Measurements from ENCODE around the gene LRRC10B.
"Not testable (repeated sequence)": the region's sequence is repeated elsewhere in the genome, so short reads cannot be mapped to it uniquely, and the experiment has no call there.

The LRRC10B gene

DNA sequence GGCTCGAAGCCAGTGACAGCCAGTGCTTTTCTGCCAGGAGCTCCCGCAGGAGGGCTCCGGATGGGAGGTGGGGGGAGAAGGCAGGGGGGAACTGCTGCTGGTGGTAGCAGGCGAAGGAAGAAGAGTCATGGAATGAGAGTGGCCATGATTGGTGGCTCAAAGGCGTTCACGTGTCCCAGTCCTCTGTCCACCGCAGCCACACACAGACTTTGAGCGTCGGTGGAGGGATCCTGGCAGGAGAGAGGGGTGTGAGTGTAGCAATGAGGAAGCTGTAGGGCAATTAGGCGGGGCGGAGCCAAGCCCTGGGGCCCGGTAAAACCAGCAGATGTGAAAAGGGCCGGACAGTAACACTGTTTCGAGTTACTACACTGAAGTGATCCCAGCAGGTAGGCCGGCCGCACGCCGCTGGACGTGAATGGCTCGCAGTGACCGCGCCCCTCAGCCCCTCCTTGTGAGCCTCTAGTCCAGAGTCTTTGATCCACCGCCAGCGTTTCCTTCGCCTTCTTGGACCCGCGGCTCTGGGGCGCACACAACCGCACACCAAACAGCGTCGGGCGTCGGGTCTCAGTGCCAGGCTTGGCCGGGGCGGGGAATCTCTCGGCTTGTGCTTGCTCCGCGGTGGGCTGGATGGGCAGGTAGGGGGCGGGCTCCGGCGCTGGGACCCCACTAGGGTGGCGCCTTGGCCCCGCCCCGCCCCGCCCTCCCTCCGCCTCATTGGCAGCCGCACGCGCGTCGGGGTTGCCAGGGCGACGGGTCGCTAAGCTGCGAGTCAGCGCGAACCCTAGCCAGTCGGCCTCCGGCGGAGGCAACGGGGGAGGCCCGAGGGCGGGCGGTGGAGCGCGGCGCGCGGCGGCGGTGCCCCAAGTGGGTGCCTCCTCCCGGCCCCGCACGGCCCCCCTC lies at the start of gene LRRC10B:
Gene LRRC10B (plus strand): TSS at position 788 of the 900 bp plus-strand sequence. CDS start 250 bp downstream, outside the sequence.
- no peak for DNase-seq

DNA sequence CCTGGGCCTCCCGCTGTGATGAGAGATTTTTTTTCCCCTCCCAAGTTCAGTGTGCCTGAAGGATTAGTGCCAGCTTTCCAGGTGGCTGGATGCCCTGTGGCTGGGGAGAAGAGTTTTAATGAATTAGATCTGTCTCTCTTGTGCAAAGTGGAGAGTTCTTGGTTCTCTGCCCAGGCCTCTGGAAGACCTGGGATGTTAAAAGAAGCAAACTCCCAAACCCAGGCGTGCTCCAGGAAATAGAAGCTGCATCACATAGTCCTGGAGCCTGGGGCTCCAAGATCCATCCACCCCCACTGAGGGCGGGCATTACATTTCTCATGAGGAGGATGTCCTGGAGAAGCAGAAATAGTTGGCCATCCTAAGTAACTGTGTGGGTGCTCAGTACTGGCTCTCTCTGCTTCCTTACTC lies 48.1 kb upstream of the LRRC10B start:
- no peak for DNase-seq

GRCh38 chr11:61460986-61461385 lies 47.6 kb upstream of the LRRC10B start:
- DNase-seq: no peak

DNA sequence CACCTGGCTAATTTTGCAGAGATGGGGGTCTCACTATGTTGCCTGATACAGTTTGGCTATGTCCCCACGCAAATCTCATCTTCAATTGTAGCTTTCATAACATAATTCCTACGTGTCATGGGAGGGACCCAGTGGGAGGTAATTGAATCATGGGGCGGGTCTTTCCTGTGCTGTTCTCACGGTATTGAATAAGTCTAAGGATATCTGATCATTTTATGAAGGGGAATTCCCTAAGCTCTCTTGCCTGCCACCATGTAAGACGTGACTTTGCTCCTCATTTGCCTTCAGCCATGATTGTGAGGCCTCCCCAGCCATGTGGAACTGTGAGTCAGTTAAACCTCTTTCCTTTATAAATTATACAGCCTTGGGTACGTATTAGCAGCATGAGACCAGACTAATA lies 40.9 kb upstream of the LRRC10B start:
- not testable (repeated sequence) for DNase-seq

DNA sequence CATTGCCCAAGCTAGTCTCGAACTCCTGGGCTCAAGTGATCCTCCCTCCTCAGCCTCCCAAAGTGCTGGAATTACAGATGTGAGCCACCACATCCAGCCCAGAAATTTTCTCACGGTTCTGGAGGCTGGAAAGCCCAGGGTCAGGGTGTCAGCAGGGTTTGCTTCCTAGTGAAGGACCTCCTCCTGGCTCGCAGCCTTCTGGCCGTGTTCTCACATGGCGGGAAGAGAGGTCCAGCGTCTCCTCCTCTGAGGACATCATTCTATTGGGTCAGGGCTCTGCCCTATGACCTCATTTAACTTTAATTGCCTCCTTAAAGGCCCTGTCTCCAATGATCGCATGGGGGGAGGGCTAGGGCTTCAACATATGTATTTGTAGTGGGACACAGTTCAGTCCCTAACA lies 40.5 kb upstream of the LRRC10B start:
- DNase-seq: no peak

DNA sequence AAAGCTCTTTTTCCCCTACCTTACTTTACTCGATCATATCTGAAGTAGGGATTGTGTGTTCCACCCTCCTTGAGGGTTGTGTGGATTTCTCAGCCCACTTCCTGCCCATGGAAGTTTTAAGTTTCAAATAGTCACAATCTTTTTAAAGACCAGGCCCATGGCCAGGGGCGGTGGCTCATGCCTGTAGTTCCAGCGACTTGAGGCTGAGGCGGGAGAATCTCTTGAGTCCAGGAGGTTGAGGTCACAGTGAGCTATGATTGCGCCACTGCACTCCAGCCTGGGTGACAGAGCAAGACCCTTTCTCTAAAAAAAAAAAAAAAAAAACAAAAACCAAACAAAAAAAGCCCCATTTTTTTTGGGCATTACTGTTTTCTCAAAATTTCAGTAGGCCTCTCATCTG lies 36.3 kb upstream of the LRRC10B start:
- DNase-seq: no peak

GRCh38 chr11:61472868-61473267 lies 35.7 kb upstream of the LRRC10B start:
- DNase-seq: no peak

DNA sequence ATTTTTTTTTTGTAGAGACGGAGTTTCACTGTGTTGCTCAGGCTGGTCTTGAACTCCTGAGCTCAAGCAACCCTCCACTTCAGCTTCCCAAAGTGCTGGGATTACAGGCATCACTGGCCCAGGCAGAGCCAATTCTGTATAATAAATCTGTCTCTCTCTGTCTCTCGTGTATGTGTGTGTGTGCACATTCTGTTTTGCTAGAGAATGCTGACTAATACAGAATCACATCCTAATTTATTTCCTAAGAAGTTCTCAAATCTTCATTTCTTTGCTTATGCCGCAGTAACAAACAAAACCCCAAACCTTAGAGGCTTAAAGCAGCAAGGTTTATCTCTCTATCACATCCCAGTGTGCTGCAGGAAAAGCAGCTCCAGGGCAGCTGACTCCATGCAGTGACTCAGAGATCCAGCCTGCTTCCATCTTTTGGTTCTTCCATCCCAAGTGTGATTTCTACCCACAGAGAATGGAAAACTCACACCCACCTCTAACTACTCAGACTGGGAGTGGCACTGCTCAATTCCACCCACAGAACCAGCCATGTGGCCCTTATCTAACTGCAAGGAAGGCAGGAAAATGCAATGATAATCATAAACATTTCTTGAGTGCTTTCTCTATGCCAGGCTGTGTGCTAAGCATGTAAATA lies 35.1 kb upstream of the LRRC10B start:
- DNase-seq: no peak

- DNase-seq: no peak
These were observed 34.4 kb upstream of the LRRC10B start for GRCh38 chr11:61474013-61474643.

DNA sequence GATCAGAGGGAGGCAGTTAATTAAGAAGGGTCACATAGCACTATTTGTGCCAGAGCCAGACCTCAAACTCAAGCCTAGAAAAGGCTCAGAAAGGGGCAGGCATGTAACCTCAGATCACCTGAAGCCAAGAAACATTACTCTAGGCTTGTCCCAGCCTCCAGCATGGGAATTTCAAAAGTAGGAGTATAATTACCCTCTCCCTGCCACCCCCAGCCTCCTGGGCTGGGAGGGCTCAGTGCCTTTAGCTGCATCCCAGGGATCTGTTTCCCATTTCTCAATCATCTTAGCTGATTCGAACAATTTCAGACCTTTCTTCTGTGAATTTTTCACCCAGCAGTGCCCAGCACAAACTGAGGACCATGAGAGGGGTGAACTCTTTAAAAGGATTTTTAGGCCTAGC lies 33.1 kb upstream of the LRRC10B start:
- no peak for DNase-seq

DNA sequence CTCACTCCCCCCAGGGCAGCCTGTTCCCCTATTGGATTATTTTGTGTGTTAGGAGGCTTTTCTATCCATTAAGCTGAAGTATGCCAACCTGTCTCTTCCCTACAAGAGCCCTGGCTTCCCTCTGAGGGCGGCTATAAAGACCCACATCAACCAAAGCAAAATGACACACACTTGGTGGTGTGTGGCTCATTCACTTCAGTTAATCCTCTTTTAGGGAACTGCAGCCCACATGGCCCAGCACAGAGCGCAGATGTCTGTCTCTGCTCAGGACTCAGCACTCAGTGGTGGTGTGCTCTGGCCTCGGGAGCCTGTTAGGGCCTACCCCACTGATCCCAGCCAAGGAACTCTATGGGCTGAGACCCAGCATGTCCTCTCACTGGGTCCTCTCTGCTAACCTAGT lies 32.2 kb upstream of the LRRC10B start:
- no peak for DNase-seq

GRCh38 chr11:61477126-61477525 lies 31.4 kb upstream of the LRRC10B start:
- DNase-seq: no peak

- no peak for DNase-seq
These were observed 30.8 kb upstream of the LRRC10B start for GRCh38 chr11:61477727-61478148.

DNA sequence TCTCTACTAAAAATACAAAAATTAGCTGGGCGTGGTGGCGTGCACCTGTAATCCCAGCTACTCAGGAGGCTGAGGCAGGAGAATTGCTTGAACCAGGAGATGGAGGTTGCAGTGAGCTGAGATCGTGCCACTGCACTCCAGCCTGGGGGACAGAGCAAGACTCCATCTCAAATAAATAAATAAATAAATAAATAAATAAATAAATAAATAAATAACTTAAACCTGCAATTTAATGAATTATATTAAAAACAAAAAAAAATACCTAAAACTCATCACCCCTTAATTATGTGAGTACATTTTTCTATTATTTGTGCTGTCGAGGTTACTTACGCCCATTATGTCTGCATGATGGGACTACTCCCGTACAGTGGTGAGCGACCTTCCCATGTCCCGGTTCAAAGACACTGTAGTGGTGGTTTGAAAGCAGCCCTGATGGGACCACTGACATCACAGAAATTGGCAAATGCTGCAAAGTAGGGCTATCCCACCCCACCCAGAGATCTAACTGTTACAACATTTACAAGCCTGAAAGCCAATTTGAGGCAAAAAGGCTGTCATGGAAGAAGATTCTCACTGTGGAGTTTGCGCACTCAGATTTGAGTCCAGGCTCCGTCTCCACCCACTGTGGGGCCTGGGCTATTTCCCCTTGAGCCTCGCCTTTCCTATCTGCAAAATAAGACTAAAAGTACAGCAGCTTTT lies 29.0 kb upstream of the LRRC10B start:
- not testable (repeated sequence) for DNase-seq

DNA sequence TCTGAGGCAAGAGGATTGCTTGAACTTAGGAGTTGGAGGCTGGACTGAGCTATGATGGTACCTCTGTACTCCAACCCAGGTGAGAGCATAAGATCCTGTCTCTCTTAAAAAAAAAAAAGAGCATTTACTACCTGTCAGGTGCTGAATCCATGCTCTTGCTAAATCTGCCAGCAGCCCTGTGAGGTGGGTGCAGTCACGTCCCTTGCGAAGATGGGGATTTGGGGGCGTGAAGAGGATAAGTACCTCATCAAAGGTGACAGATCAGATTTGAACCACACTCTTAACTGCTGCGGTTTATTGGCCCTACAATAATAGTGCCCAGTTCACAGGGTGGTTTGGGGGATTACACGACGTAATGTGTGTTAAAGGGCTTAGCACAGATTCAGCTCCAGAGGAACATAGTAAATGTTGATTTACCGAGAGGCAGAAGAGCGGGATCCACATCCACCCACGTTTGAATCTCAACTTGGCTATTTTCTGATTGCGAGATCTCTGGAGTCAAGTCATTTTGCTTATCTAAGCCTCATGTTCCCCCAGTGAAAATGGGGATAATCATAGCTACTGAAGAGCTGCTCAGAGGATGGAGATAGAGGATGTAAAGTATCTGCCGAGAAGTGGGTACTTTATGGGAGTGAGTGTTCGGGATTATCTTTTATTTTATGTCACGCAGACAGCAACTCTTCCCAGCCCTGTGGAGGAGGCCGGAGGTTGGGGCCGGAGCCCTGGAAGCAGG lies 28.1 kb upstream of the LRRC10B start:
- no peak for DNase-seq

DNA sequence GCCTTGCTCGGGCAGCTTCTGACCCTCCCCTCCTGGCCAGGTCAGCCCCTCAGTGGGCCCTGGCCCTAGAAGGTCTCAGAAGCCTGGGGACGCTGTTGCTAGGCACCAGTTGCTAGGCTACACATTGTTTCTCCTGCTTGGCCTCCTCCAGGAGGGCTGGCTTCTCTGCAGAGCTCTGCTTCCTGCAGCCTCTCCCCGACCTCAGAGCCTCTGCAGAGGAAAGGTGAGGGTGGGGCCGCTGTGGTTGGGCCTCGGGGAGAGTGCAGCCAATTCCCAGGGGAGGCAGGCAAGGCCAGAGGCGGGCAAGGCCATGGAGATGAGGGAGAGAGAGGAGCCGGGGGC lies 27.6 kb upstream of the LRRC10B start:
- no peak for DNase-seq

- no peak for DNase-seq
These were observed 26.7 kb upstream of the LRRC10B start for GRCh38 chr11:61481806-61482205.

GRCh38 chr11:61482513-61482912 lies 26.0 kb upstream of the LRRC10B start:
- DNase-seq: no peak

- DNase-seq: no peak
These were observed 24.0 kb upstream of the LRRC10B start for GRCh38 chr11:61484541-61484940.

DNA sequence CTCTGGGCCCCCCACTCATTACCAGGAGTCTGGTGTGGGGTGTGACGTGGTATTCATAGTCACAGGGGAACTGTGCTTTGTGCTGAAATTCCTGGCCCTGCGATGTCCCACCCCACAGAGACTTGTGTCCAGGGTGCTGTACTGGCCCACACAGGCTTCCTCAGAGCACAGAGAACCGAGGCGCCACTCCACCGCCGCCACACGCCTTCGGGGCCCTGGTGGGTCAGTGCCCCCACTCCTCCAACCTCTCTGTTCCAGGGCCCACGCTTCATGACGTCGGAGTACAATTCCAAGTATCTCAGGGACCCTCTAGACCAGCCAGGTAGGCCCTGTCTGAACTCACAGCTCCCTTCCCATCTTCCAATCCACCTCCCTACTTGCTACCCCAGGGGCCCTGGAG lies 23.5 kb upstream of the LRRC10B start:
- no peak for DNase-seq

DNA sequence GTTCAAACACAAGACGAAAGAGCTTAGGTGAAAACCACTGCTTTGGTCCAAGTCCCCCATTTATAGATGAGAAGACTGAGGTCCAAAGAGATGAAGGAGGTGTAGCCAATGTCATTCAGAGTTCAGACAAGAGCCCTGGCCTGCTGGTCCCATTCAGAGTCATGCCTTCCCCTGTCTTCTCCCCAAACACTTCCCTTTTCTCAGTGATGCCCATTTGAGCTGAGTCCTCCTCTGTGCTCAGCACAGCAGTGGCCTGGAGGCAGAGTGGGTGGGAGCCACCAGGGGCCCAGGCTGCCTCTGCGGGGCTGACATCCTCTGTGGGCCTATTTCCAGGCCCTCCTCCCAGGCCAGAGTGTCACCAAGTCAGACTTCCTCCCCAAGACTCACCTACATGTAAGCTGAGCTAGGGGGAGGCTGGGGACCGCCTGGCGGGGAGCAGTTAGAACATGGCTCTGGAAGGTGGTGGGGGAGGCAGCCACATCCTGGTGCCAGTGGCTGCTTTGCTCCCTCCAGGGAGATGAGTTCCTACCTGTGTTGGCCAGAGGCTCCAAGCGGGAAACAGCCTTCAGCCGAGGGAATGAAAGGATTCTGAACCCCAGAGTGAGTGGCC lies 22.4 kb upstream of the LRRC10B start:
- no peak for DNase-seq

- DNase-seq: no peak
These were observed 21.8 kb upstream of the LRRC10B start for GRCh38 chr11:61486779-61487178.
